K562 (cell line): Measurements from ENCODE around the gene PMF1. TPM values are rescaled to one million over a fixed set of nuclear protein-coding genes. Genes with fewer than 3 reads are reported as not detected.

Experiments
- BRD9 ChIP-seq: fragments of 450-650 bp; IDR thresholded peaks from 2 replicates; pipeline ENCODE4 v1.6.1; 2018; ENCODE audit warnings: low read depth; ENCODE audit not compliant: partially characterized antibody
- CTCF ChIP-seq, 3 experiments: IDR thresholded peaks in 2 of 3; conservative IDR thresholded peaks in 1 of 3; 2 replicates each; pipeline ENCODE4 v1.5.1; 2011 to 2012; ENCODE audit warnings: low read length in 3 of 3, mild to moderate bottlenecking in 3 of 3, control low read depth in 2 of 3, improper control_type of control experiment in 1 of 3, inconsistent platforms in 1 of 3, low read depth in 1 of 3, mixed read lengths in 1 of 3, moderate library complexity in 1 of 3; ENCODE audit not compliant: insufficient read depth in 2 of 3
- ELK3 ChIP-seq: fragments of 450-650 bp; formaldehyde crosslinking; IDR thresholded peaks from 2 replicates; pipeline ENCODE4 v1.4.0; 2020; ENCODE audit warnings: mild to moderate bottlenecking
- ETV5 ChIP-seq: sonication (generic); formaldehyde crosslinking; IDR thresholded peaks from 2 replicates; pipeline ENCODE4 v1.4.0; 2020; ENCODE audit warnings: low read depth, mild to moderate bottlenecking, missing genetic modification reagents
- GTF3C2 ChIP-seq: IDR thresholded peaks from 3 replicates; pipeline ENCODE4 v1.6.1; 2011; ENCODE audit warnings: borderline replicate concordance, mild to moderate bottlenecking, moderate library complexity; ENCODE audit not compliant: insufficient read length; ENCODE audit errors: extremely low read depth
- KAT8 ChIP-seq: fragments of 450-650 bp; IDR thresholded peaks from 2 replicates; pipeline ENCODE4 v1.6.1; 2016; ENCODE audit warnings: low read depth, mild to moderate bottlenecking
- KDM4B ChIP-seq, 2 experiments: fragments of 450-650 bp in 1 of 2; sonication (generic) in 1 of 2; IDR thresholded peaks; 2 replicates each; pipeline ENCODE4 v1.6.1; 2016 to 2017; ENCODE audit warnings: borderline replicate concordance in 2 of 2, antibody characterized with exemption in 1 of 2, low read depth in 1 of 2, mild to moderate bottlenecking in 1 of 2
- MAZ ChIP-seq, 2 experiments: fragments of 450-650 bp in 1 of 2; sonication (generic) in 1 of 2; formaldehyde crosslinking; IDR thresholded peaks in 1 of 2; conservative IDR thresholded peaks in 1 of 2; 2 replicates each; pipeline versions ENCODE4 v1.4.0 to v1.5.0; 2020; ENCODE audit warnings: mild to moderate bottlenecking in 1 of 2, missing genetic modification reagents in 1 of 2
- SIN3B ChIP-seq: fragments of 450-650 bp; IDR thresholded peaks from 2 replicates; pipeline ENCODE4 v1.6.1; 2017; ENCODE audit warnings: low read depth, mild to moderate bottlenecking, moderate library complexity
- SREBF1 ChIP-seq: fragments of 150-350 bp; IDR thresholded peaks from 2 replicates; pipeline ENCODE4 v1.6.1; 2014; ENCODE audit warnings: antibody characterized with exemption, low read depth, low read length, borderline replicate concordance
- SRF ChIP-seq, 2 experiments: fragments of 250-450, 450-650 bp in 1 of 2; sonication (Bioruptor Pico) in 1 of 2; sonication (generic) in 1 of 2; formaldehyde crosslinking; IDR thresholded peaks; 2 replicates each; pipeline versions ENCODE4 v1.5.0 to v1.5.1; 2020 to 2022; ENCODE audit warnings: mild to moderate bottlenecking in 1 of 2, missing genetic modification reagents in 1 of 2
- SRSF1 ChIP-seq: fragments of 200-400 bp; formaldehyde crosslinking; IDR thresholded peaks from 2 replicates; pipeline ENCODE4 v1.6.1; 2017; ENCODE audit warnings: mild to moderate bottlenecking, low read depth, low read length, moderate library complexity
- ZBTB11 ChIP-seq, 3 experiments: fragments of 200-800 bp in 1 of 3; fragments of 250-450 bp in 1 of 3; fragments of 450-650 bp in 1 of 3; sonication (Bioruptor Pico) in 1 of 3; sonication (Bioruptor generic) in 1 of 3; formaldehyde crosslinking in 1 of 3; IDR thresholded peaks; 2 replicates each; pipeline versions ENCODE4 v1.6.1 to v1.8.0; 2016 to 2022; ENCODE audit warnings: mild to moderate bottlenecking in 2 of 3, missing genetic modification characterization in 2 of 3, missing compliant biosample characterization in 1 of 3, moderate library complexity in 1 of 3
- ZNF511 ChIP-seq: sonication (generic); formaldehyde crosslinking; IDR thresholded peaks from 2 replicates; pipeline ENCODE4 v1.8.0; 2022; ENCODE audit warnings: mild to moderate bottlenecking, missing genetic modification reagents
- polyA plus RNA-seq, 8 experiments: library from polyadenylated mRNA; depleted of rRNA in 4 of 8; stranded (reverse) in 5 of 8; unstranded in 3 of 8; fragments of >200 nt; fragmentation: Nextera tagmentation in 2 of 8; fragmentation: Illumina TruSeq in 1 of 8; extraction: Ambion mirVana in 2 of 8; extraction: Trizol in 1 of 8; gene quantifications; 2 replicates each; pipeline versions ENCODE4 v1.2.1 to v1.2.3, GENCODE V29; 2011 to 2014; ENCODE audit warnings: inconsistent platforms in 1 of 8, missing spikeins in 1 of 8
- total RNA-seq, 7 experiments: library from RNA; depleted of rRNA in 6 of 7; stranded (reverse); fragments of >200 nt in 6 of 7; fragmentation: Illumina TruSeq in 2 of 7; extraction: Trizol in 2 of 7; gene quantifications; 2 replicates each; pipeline versions ENCODE4 v1.2.1 to v1.2.3, GENCODE V29; 2011 to 2021; ENCODE audit warnings: low replicate concordance in 1 of 7

PMF1 gene
- total and polyA plus RNA-seq, 9 of the 15 experiments (the other 6 are each of a cell fraction or from before 2014, with no cell fraction given), result 9.4 to 92.9 (median 71.0) TPM

GRCh38 chr1:156191292-156191964, 21.4 kb upstream of the PMF1 start (continued):
- TF ChIP-seq CTCF (IDR thresholded peaks at IDR 0.05 in 2 of 3, conservative IDR thresholded peaks at IDR 0.05 in 1 of 3; ENCODE audit: insufficient read depth in 2 of 3, low read depth in 1 of 3, low read length in 3 of 3) (no peak), ZBTB11 (CRISPR knock-in tag; IDR thresholded peaks at IDR 0.05) (no peak), SIN3B (no peak), SRF (CRISPR knock-in tag; IDR thresholded peaks at IDR 0.05) (no peak), MAZ (CRISPR knock-in tag; conservative IDR thresholded peaks at IDR 0.05 in 1 of 2, IDR thresholded peaks at IDR 0.05 in 1 of 2) (no peak), SREBF1 (no peak), ETV5 (CRISPR knock-in tag) (no peak), KAT8 (no peak), KDM4B (IDR thresholded peaks at IDR 0.05; ENCODE audit: borderline replicate concordance in 2 of 2, low read depth in 1 of 2) (no peak), ELK3 (no peak), ZNF511 (no peak), SRSF1 (no peak), BRD9 (no peak), GTF3C2 (no peak)
